Caki2 (cell line): ENCODE results near the gene SNRPE. TPM values are rescaled to one million over a fixed set of nuclear protein-coding genes. Genes with fewer than 3 reads are reported as not detected.

Source experiments
- DNase-seq: peaks from one replicate; pipeline ENCODE4 v3.0.0-alpha.2; 2015; ENCODE audit warnings: low read depth
- in situ Hi-C: cut with HindIII; loops from 2 replicates; pipeline ENCODE4 v1.10.0; 2016; ENCODE audit warnings: low sequenced_read_pairs, low pct_unique_long_range_greater_than_20kb, mixed read lengths
- total RNA-seq: library from RNA; depleted of rRNA; stranded (reverse); fragments of >200 nt; shearing (Covaris generic); gene quantifications from 2 replicates; pipeline ENCODE4 v1.2.3, GENCODE V29; 2014; ENCODE audit warnings: low replicate concordance

SNRPE gene
- total RNA-seq, 1 experiment from 2014 or later, result 165 TPM

DNA sequence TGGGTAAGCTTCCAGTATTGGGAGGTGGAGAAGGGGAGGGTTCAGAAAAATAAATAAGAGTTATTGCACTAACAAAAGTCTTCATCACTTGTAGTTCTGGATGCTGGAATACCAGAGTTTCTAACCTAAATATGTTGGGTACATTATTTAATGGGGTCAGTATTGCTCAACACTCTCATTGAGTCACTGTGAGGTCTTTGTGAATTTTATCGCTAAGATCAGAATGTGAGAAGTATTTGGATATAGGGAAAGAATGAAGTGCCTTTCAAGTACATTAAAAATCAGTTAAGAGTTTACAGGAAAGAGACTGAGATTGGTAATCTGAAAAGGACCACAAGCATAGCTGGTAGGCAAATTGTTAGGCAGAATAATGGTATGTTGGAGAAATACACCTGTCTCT is 8.8 kb downstream of the SNRPE start:
- no peak for DNase-seq
- in situ Hi-C loops, result loop anchor here (25.0 kb wide), 1 partner anchor 267 kb away; no protein-coding TSS in a partner anchor

DNA sequence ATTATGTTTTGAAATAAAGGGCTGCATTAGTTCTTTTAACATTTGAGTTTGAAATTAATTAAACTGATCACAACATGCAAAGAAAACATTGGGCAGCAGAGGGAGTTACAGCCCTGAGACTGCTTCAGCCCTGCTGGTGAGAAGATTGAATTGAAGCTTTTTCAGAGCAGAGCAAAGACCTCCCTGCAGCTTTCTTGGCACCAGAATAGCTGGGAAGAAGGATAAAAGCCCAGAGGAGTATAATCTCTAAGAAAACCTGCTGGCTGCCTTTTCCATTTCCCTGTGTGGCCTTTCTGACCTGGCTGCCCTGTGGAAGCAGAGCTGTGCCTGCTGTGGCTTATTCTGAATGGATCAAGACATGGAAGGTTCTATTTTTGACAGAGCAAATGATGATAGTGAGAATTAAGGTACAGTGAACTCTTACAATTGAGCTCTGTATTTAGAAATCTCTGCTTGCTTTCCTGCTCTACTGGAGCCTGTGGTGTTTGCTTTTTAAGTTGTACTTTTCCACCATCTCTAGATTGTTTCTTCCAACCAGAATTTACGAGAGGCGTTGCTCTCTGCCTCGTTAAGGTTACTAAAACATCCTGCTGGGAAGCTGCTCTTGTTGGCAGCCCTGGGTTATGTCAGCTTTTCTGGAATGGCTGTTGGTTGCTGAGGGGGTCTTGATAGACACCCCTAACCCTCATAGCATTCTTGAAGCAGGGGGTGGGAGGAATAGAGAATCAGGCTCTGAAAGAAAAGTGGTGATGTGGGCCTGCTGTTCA is 9.9 kb downstream of the SNRPE start:
- in situ Hi-C loops, result loop anchor here (25.0 kb wide), 1 partner anchor 266 kb away; no protein-coding TSS in a partner anchor
- DNase-seq, result peak; percentile 47

GRCh38 chr1:203873094-203873493 is 11.7 kb downstream of the SNRPE start:
- in situ Hi-C loops, result loop anchor here (25.0 kb wide), 1 partner anchor 264 kb away; no protein-coding TSS in a partner anchor
- no peak for DNase-seq

GRCh38 chr1:203878422-203878821 is 17.0 kb downstream of the SNRPE start:
- DNase-seq, result no peak
- in situ Hi-C loops, result no loop called here

DNA sequence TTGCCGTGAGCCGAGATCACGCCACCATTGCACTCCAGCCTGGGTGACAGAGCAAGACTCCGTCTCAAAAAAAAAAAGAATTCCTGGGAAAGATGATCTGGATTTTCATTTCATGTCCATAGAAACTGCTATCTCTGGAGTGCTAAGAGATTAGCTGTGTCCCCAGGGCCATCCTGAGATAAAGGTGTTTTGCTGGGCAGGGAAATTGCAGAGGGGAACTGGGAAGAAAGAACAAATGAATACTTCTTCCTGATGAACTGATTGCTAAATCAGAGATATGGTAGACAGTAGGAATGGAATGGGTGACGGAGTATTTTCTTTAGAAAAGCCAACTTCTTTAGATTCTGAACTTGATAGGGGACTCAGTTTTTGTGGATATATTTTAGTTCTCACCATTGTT is 19.2 kb downstream of the SNRPE start:
- in situ Hi-C loops, result no loop called here
- DNase-seq, result no peak

- in situ Hi-C loops, result no loop called here
- no peak for DNase-seq
Measured at GRCh38 chr1:203888807-203889251, 27.4 kb downstream of the SNRPE start.

- no peak for DNase-seq
- in situ Hi-C loops, result no loop called here
Measured at GRCh38 chr1:203891950-203892349, 30.6 kb downstream of the SNRPE start.

GRCh38 chr1:203898458-203899352 is 37.3 kb downstream of the SNRPE start:
- in situ Hi-C loops, result no loop called here

GRCh38 chr1:203899353-203899716 is 37.9 kb downstream of the SNRPE start:
- no peak for DNase-seq
- in situ Hi-C loops, result no loop called here

More at GRCh38 chr1:203898458-203899352, 37.3 kb downstream of the SNRPE start:
- DNase-seq, result no peak

- no peak for DNase-seq
- in situ Hi-C loops, result no loop called here
Measured at GRCh38 chr1:203899869-203900714, 38.7 kb downstream of the SNRPE start.

DNA sequence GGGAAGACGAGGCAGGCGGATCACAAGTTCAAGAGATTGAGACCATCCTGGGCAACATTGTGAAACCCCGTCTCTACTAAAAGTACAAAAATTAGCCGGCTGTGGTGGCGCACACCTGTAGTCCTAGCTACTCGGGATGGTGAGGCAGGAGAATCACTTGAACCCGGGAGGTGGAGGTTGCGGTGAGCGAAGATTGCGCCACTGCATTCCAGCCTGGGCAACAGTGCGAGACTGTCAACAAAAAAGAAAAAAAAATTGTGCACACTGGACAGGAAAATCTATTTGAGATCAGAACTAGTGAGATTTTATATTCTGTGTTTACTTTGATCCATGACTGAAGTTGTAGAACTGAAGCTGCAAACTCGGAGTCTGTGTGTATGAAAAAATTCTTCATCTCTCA is 40.2 kb downstream of the SNRPE start:
- DNase-seq, result no peak
- in situ Hi-C loops, result no loop called here

- DNase-seq, result no peak
- in situ Hi-C loops, result no loop called here
Measured at GRCh38 chr1:203905275-203905674, 43.9 kb downstream of the SNRPE start.

DNA sequence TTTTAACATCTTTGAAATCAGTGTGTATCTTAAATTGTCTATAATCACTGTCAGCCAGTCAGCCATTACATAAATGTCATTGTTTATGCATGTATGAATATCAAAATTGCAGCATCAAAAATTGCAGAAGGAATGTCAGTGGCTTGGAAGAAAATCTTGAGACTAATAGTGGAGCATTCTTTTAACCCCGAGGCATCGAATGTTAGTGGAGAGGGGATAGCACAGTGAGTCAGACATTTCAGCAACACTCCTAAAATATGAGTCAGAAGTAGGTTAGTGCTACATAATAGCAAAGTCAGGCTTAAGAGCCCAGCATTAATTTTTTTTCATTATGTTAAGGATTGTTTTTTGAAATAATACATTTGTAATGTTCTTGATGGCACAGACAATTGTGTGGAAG is 45.5 kb downstream of the SNRPE start:
- in situ Hi-C loops, result no loop called here
- DNase-seq, result peak; percentile 47

DNA sequence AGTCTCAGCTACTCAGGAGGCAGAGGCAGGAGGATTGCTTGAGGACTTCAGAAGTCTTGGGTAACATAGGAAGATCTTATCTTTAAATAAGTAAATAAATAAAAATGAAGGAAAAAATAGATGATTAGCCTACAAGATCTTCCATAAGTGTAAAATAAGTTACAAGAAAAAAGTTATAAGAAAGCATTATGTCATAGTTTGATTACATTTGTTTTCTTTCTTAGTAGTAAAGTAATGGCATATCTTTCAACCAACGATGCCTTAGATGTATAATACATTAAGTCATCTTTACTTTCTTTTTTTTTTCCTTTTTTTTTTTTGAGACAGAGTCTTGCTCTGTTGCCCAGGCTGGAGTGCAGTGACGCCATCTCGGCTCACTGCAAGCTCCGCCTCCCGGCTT is 46.5 kb downstream of the SNRPE start:
- in situ Hi-C loops, result no loop called here
- DNase-seq, result no peak

- no peak for DNase-seq
- in situ Hi-C loops, result no loop called here
Measured at GRCh38 chr1:203911806-203912205, 50.4 kb downstream of the SNRPE start.

- no peak for DNase-seq
- in situ Hi-C loops, result no loop called here
Measured at GRCh38 chr1:203913073-203913521, 51.7 kb downstream of the SNRPE start.

GRCh38 chr1:203914292-203914691 is 52.9 kb downstream of the SNRPE start:
- no peak for DNase-seq
- in situ Hi-C loops, result no loop called here

GRCh38 chr1:203915811-203916210 is 54.4 kb downstream of the SNRPE start:
- no peak for DNase-seq
- in situ Hi-C loops, result no loop called here
